Hematopoietic multipotent progenitor cell treated with erythropoietin and hydrocortisone succinate and interleukin-3 and kit ligand, for 4 days (in vitro differentiated cells): Measurements from ENCODE around the gene ARHGEF40.

Experiments
- DNase-seq: peaks from one replicate; pipeline ENCODE4 v3.0.0-alpha.2; 2015

ARHGEF40 gene

DNA sequence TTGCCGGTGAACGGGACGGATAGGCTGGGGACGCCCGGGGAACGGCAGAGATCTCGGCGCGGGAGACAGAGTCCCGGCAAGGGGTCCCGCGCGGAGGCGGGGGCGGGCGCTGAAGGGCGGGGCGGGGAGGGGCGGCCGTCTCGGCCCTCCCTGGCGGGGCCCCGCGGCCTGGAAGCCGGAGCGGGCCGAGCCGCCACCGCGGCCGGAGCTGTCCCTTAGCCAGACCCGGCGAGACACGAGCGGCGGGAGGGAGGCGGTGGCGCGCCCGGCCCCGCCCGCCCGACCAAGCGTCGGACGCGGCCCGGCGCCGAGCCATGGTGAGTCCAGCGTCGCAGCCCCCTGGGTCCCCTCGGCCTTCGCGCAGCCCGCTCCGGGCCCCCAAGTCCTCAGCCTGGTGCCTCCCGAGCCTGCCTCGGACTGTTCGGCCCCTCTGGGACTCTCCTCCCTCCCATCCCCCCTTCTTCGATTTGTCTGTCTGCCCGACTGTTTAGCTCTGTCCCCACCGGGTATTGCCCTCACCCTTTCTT, at the start of gene ARHGEF40:
Gene ARHGEF40 (plus strand): TSS at position 222 of the 527 bp plus-strand sequence. CDS start 93 bp downstream, at position 315.
- DNase-seq: peak; percentile 41

- DNase-seq: no peak
These were observed 49.0 kb upstream of the ARHGEF40 start for GRCh38 chr14:21020977-21021545.

DNA sequence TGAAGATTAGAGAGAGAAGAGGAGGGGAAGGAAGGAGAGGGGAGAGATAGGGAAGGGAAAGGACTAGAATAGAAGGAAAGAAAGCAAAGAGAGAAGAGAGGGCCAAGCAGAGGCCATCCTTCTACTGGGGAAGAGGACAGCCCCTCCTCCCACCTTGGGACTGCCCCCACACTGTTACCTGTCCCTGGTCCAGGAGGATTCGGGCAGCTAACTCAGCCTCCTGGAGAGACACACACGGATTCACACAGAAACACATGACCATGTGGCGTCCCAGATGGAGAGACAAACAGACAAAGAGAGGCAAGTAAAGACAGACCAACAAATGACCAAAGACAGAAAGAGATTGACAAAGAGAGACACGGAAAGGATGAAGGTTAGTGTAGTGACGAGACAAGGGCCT, 47.4 kb upstream of the ARHGEF40 start:
- DNase-seq: no peak

GRCh38 chr14:21023174-21023573, 46.9 kb upstream of the ARHGEF40 start:
- DNase-seq: no peak

DNA sequence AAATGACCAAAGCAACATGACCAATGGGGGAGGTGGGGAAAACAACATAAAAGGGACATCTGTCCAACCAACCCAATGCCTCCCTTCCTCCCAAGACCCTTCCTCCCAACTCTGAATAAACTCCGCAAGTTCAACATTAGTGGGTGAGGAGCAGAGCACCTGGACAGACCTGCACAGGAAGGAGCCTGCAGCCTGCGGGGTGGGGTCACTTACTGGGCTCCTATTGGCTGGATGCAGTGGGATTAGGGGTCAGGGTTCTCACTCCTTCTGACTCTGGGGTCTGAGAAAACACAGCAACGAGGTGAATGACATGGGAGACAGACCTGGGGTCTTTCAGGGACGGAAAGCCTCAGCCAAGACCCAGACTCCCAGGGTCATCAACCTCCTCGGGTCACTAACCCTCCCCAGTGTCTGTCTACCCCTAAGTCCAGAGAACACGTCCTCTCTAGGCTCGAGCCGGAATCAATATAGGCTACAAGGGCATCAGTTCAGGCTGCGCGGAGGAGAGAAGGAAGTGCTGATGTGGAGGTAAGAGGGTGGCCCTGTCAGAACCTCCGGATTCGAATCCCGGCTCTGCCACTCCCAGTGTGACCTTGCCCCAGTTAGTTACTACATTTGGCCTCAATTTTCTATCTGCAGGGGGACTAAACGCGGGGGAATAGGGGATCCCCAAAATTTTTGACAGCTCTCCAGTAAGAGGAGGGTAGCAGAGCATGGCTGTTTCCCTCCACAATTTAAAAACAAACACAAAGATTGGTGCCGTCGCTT, 46.1 kb upstream of the ARHGEF40 start:
- DNase-seq: no peak

- DNase-seq: peak; percentile 80
These were observed 45.3 kb upstream of the ARHGEF40 start, which contains the start of gene NDRG2 for GRCh38 chr14:21024585-21025370. Gene NDRG2, minus strand, starts transcription at chr14:21025061. Its CDS starts 1,746 bp downstream, at chr14:21023315.

DNA sequence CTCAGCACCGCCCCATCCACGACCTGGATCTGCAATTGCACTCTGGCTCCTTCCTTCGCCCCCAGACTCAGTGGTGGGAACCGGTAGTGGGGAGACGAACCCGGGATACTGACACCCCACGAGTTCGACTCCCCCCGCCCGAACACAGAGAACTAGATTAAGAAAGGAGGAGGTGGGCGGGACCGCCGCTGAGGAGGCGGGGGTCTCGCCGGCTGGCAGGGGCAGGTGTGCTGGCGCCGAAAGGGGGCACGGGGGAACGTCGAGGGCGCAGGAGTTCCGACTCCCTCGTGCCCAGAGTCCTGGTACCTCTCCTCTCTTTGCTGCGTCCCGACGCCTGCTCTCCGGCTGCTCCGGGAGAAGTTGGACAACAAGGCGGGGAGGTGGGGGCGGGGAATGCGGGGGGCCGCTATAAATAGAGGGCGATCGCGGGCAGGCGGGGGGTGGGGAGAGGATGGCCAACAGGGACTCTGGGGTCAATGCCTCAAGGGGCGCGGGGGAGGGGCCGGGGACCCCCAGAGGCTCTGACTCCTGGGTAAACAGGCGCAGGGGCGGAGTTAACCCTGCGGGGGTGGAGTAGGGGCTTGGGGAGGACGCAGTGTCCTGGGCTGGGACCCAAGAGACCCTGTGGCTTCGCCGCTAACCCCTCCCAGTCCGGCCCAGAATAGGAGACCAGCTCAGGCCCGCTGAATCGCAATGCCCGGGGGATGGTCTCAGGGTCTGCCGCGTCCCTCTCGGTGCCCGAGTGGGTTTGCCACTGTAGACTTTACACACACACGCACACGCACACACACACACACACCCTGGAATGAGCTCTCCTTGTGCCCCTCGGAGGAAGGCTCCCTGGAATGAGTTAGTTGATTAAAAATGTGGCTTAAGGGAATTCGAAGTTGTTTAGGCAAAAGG, 44.5 kb upstream of the ARHGEF40 start:
- no peak for DNase-seq

- no peak for DNase-seq
These were observed 43.7 kb upstream of the ARHGEF40 start for GRCh38 chr14:21026274-21026987.

DNA sequence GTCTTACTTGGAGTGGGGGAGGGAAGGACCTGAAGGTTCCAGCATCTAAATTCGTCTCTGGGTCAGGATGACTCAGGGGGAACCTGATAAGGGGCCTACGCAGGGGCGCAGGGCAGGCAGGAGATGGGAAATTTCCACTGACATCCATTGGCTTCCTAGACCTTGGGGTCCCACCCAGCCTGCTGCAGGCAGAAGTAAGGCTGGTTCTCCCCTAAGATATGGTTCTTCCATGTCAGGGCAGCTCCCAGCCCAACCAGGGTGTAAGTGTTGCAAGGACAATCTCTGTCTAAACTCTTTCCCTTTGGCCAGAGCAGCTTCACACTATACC, 43.2 kb upstream of the ARHGEF40 start:
- no peak for DNase-seq

GRCh38 chr14:21029917-21030316, 40.2 kb upstream of the ARHGEF40 start, which contains the start of gene TPPP2:
Gene TPPP2, plus strand, starts transcription at chr14:21030217. Its CDS starts 365 bp downstream, at chr14:21030582.
- no peak for DNase-seq

GRCh38 chr14:21030531-21030930, 39.6 kb upstream of the ARHGEF40 start:
- DNase-seq: no peak

- DNase-seq: no peak
These were observed 37.6 kb upstream of the ARHGEF40 start for GRCh38 chr14:21032326-21033132.

- DNase-seq: no peak
These were observed 36.9 kb upstream of the ARHGEF40 start for GRCh38 chr14:21033133-21033698.

- DNase-seq: no peak
These were observed 35.4 kb upstream of the ARHGEF40 start, which contains the start of gene RNASE13 for GRCh38 chr14:21034707-21035106. Gene RNASE13, minus strand, starts transcription at chr14:21034807. Its CDS starts 519 bp downstream, at chr14:21034288.

GRCh38 chr14:21036751-21037150, 33.4 kb upstream of the ARHGEF40 start:
- no peak for DNase-seq

- DNase-seq: no peak
These were observed 32.9 kb upstream of the ARHGEF40 start for GRCh38 chr14:21037156-21037555.

DNA sequence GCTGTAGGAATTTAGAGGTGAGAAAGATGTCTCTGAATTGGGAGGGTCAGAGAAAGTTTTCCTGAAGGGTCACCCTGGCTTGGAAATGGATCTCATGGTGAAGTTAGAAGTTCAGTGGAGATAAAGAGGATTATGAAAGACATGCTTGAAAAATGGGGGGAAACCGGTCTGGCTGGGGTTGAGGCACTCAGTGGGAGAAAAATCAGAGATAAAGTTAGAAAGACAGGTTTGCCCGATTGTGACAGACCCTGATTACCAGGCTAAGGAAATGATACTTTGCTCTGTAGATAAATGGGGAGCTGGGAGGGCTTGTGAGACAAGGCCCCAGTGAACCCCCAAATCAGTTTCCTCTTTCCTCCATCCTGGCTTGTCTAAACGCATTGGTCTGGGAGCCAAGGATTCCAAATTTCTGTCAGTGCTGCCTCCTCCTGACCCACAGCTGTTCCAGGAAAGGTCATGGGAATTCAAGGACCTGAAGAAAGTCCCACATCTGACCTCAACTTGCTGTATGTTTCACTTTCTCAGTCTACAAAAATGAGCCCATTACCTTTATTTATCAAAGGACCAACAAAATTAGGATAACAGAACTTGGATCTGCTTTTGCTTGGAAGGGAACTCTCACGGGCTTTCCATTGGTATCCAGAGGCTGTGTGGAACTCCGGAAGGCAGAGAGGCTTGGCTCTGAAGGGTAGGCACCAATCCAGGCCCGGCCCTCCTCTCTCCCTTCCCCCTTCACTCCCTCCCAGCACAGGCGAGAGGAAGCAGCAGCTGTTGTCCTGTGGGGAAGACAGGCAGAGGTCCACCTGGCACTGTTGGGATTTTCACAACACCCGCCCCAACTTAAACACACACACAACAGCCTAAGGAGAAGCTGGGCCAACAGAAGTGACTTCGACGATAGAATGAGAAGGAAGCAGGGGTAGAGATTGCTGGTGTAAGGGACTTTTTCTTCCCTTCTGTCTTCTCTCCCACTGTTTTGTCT, 31.4 kb upstream of the ARHGEF40 start:
- no peak for DNase-seq

- peak; percentile 85 for DNase-seq
These were observed 30.3 kb upstream of the ARHGEF40 start for GRCh38 chr14:21039585-21040369.
